ENCODE data around the gene SMARCC1.
"Not testable (repeated sequence)": the region's sequence is repeated elsewhere in the genome, so short reads cannot be mapped to it uniquely, and the experiment has no call there.

Gene SMARCC1

DNA sequence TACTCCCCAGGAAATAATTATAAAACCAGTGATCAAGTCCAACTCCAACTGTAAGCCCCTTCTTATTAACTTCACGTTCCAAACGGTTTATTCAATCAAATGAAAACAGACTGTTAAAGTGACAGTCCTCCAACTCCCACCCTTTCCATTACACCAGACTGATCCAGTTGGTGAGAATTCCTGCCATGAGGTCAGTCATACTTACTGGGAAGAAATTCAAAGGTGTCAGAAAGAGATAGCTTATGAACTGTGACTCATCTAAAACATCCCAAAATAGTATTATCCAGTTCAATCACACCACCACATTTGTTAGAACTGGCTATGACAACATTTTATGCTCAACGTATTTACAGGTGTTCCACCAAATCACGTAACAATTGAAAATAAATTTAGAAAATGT, 19.5 kb downstream of the SMARCC1 start:
- DNase-seq: no peak

DNA sequence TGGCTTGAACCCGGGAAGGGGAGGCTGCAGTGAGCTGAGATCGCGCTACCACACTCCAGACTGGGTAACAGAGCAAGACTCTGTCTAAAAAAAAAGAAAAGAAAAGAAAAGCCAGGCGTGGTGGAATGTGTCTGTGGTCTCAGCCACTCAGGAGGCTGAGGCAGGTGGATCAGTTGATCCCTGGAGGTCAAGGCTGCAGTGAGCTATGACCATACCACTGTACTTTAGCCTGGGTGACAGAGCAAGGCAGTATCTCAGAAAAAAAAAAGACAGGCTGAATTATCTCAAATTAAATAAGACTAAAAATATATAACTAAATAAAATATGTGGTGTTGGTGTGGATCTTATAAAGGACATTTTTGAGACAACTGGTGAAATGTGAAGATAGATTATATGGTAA, 20.6 kb downstream of the SMARCC1 start:
- DNase-seq: no peak

DNA sequence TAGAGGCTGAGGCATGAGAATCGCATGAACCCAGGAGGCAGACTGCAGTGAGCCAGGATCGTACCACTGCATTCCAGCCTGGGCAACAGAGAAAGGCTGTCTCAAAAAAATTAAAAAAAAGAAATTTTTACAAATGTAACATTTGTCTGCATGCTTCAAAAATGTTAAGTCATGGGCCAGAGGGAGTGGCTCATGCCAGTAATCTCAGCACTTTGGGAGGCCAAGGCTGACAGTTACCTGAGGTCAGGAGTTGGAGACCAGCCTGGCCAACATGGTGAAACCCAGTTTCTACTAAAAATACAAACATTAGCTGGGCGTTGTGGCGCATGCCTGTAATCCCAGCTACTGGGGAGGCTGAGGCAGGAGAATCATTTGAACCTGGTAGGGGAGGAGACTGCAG, 21.5 kb downstream of the SMARCC1 start:
- not testable (repeated sequence) for DNase-seq

DNA sequence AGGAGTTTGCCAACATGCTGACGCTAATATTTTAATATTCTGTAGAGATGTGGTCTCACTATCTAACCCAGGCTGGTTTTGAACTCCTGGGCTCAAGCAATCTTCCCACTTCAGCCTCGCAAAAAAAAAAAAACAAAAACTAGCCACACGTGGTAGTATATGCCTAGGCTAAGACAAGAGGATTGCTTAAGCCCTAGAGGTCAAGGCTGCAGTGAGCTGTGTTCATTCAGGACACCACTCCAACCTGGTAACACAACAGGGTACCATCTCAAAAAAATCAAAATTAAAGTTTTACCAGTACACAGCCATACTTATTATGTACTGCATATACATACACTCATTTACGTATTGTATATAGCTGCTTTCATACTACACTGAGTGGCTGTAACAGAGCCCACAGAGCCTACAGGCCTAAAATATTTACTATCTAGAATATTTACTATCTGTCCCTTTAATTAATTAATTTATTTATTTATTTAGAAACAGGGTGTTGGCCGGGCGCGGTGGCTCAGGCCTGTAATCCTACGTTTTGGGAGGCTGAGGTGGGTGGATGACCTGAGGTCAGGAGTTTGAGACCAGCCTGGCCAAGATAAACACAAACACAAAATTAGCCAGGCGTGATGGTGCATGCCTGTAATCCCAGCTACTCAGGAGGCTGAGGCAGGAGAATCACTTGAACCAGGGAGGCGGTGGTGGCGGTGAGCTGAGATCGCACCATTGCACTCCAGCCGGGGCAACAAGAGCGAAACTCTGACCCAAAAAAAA, 23.2 kb downstream of the SMARCC1 start:
- DNase-seq: no peak

DNA sequence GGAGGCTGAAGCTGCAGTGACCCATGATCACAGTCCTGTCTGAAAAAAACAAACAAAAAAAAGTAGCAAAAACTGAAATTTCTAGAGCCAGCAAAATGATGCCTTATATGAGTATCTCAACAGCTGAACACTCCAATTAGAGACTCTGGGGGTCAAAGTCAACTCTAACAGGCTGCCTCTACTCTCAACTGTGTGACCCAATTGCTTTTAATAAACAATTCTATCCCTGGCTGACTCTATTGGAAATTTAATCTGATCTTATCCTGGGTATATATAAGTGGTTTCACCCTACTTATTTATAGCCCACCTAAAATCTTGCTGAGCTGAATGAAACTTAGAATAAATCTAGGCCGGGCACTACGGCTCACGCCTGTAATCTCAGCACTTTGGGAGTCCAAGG, 29.0 kb downstream of the SMARCC1 start:
- no peak for DNase-seq

DNA sequence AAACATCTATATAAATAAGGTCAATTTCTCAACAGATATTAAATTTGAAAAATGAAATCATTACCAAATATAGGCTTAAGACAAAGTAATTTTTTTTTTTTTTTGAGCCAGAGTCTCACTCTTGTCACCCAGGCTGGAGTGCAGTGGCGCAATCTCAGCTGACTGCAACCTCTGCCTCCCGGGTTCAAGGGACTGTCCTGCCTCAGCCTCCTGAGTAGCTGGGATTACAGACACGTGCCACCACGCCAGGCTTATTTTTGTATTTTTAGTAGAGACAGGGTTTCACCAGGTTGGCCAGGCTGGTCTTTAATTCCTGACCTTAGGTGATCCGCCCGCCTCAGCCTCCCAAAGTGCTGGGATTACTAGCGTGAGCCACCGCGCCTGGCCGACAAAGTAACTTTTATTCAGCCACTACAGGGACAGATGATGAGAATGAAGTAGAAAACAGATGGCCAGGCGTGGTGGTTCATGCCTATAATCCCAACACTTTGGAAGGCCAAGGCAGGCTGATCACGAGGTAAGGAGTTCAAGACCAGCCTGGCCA, 30.8 kb downstream of the SMARCC1 start:
- not testable (repeated sequence) for DNase-seq

DNA sequence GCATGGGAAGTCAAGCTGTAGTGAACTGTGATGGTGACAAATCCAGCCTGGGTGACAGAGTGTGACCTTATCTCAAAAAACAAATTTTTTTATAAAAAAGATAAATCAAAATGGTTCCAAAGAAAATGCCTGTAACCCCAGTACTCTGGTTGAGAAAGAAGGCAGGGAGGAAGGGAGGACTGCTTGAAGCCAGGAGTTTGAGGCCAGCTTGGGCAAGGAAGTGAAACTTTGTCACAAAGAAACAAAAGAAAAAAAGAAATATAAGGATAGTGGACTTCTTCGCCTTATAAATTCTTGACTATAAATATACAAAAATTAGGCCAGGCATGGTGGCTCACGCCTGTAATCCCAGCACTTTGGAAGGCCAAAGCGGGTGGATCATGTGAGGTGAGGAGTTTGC, 34.1 kb downstream of the SMARCC1 start:
- no peak for DNase-seq

DNA sequence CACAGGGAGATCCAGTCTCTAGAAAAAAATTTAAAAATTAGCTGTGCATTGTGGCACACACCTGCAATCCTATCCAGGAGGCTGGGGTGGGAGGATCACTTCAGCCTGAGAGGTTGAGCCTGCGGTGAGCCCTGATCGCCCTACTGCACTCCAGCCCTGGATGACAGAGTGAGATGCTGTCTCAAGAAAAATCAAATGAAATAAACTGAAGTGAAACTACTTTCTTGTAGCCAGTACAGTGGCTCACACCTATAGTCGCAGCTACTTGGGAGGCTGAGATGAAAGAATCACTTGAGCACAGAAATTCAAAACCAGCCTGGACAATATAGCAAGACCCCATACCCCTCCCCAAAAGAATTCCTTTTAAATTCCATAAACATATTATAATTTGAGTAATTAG, 35.4 kb downstream of the SMARCC1 start:
- no peak for DNase-seq

DNA sequence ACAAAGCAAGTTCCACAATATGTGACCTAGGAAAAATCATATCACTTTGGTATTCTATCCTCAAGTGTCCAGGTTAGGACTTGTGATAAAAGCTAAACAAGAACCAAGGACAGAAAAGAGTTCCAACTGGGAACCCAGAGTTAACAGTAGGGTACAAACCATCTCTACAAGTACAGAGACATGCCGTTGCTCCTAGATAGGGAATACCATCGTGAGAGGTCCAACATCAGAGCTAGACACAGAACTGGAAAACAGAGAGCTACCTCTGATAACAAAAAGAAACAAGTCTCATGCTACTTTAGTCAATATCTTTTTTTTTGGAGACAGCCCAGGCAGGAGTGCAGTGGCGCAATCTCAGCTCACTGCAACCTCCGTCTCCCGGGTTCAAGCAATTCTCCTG, 37.8 kb downstream of the SMARCC1 start:
- DNase-seq: no peak

DNA sequence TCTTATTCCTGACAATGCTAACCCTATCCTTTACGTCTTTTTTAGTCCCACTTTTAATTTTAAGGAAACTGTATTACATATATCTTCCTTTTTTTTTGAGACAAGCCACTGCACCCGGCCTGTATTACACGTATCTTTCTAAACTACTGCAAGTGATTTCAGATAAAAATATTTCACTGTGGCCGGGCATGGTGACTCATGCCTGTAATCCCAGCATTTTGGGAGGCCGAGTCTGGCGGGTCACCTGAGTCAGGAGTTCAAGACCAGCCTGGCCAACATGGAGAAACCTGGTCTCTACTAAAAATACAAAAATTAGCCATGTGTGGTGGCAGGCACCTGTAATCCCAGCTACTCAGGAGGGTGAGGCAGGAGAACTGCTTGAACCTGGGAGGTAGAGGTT, 38.3 kb downstream of the SMARCC1 start:
- DNase-seq: not testable (repeated sequence)

DNA sequence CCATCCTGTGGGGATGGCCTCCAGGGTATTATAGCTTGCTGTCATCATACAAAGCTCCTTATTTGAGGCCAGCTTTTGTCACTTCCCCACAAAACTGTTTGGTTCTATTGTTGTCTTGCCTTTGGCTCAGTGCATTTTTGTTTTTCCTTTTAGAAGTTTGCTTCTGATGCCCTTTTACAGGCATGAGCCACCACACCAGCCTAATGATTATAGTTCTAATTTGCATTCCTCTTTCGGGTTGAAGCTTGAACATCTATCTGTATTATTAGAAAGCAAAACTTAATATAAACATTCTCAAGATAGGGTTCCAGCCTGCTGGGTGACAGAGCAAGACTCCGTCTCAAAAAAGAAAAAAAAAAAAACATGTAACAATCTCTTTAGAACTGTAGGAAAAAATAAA, 39.8 kb downstream of the SMARCC1 start:
- no peak for DNase-seq

DNA sequence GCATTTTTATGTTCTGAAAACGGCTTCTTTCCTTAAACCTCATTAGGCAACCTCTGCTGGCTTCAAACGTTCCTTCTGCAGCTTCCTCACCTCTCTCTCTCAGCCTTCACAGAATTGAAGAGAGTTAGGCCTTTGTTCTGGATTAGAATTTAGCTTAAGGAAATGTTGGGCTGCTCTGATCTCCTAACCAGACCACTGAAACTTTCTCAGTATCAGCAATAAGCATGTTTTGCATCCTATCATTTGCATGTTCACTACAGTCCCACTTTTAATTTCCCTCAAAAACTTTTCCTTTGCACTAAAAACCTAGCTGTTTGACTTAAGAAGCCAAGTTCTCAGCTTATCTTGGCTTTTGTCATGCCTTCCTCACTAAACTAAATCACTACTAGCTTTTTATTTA, 49.5 kb downstream of the SMARCC1 start:
- DNase-seq: no peak

DNA sequence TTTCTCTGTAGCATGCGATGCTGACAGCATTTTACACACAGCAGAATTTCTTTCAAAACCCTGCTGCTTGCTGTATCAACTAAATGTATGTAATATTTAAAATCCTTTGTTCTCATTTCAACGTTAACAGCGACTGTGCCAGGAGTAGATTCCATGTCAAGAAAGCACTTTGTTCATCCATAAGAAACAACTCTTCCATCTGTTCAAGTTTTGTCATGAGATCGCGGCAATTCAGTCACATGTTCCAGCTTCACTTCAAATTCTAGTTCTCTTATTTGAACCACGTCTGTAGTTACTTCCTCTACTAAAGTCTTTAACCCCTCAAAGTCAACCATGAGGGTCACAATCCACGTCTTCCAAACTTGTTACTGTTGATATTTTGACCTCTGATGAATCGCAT, 50.6 kb downstream of the SMARCC1 start:
- no peak for DNase-seq

DNA sequence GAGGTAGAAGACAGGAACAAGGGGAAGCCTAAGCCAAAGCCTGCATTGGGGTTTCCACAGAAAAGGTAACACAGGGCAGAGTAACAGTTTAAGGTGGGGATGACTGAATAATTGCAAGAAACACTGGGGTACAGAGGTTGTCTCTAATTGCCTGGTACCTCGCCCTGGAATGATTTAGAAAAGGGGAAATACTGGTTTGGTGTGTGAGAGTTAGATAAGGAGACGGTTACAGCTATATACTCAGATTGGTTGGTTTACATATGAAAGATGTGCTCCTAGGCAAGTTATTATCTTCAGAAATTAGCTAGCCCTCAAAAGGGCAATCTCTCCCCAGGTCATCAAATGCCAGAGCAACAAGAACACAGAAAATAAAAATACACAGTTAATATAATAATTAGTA, 58.8 kb downstream of the SMARCC1 start:
- DNase-seq: no peak

DNA sequence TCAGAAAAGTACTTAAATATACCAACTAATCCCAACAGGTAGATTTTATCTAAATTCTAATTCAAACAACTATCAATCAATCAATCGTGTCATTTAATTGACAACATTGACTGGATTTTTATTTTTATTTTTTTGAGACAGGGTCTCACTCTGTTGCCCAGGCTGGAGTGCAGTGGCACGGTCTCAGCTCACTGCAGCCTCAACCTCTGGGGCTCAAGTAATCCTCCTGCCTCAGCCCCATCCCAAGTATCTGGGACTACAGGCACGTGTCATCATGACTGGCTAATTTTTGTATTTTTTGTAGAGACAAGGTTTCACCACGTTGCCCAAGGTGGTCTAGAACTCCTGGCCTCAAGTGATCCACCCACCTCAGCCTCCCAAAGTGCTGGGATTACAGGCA, 64.2 kb downstream of the SMARCC1 start:
- DNase-seq: not testable (repeated sequence)

DNA sequence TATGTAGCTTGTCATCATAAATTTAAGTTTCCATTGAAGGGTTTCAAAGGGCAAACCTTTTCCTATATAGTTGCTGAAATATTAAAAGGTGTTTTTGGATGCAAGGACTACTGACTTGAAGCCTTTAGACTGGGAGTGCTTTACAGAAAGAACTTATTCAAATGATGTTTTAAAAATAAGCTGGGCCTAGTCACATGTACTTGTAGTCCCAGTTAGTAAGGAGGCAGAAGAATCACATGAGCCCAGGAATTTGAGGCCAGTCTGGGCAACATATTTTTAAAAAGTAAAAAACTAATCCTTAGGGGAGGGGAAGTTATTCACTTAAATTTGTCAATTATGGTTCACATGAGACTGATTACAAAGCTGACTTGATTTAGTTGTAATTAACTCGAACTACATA, 65.0 kb downstream of the SMARCC1 start:
- no peak for DNase-seq

DNA sequence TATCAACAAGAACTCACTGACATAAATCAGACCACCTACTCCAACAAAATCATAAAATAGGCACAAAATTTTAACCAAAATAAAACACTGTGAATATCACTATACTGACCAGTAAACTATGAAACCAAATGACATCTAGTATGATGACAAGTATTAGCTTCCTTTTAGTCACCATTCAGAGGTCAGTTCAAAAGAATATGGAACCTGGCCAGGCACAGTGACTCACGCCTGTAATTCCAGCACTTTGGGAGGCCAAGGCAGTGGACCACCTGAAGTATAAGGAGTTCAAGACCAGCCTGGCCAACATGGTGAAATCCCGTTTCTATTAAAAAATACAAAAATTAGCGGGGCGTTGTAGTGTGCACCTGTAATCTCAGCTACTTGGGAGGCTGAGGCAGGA, 65.8 kb downstream of the SMARCC1 start:
- no peak for DNase-seq

DNA sequence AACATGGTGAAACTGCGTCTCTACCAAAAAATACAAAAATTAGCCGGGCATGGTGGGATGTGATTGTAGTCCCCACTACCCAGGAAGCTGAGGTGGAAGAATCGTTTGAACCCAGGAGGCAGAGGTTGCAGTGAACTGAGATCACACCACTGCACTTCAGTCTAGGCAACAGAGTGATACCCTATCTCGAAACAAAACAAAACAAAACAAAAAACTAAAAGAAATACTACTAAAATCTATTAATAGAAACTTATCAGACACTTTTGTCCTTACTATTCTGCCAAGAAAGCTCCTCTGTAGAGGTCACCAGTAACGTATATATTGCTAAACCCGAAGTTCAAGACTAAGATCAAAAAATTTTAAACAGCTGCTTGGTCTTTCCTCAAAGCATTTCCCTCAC, 67.1 kb downstream of the SMARCC1 start:
- DNase-seq: no peak

DNA sequence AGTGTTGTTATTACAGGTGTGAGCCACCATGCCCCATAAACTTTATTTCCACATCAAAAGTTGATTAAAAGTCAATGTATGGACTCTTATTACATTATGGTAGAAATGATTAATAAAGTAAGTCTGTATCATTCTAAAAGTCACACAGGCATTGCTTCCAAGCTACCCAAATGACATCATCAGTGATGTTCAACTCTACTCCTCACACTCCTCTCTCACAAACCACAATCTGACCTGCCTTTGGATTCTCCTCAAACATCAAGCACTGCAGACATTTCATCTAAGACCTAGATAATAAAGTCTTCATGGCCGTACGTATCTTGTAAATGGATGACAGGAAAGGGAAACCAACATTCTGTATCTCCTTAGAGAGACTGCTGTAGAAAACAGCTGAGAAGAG, 68.0 kb downstream of the SMARCC1 start:
- no peak for DNase-seq

DNA sequence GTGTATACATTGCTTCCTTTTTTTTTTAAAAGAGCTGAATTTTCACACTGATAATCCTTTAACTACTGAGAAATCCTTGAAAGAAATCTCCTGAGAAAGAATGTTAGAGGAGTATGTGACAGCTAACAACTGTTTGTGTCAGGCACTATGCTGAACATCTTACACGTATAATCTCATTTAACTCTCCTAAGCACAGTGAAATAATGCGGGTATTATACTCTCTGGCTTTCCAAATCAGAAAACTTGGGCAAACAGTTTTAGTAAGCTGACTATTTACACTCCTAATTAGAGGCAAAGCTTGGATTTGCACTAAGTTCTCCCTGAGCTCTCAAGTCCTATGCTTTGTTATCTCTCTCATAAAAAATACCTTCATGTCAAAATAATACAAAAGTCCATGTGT, 69.3 kb downstream of the SMARCC1 start:
- no peak for DNase-seq

DNA sequence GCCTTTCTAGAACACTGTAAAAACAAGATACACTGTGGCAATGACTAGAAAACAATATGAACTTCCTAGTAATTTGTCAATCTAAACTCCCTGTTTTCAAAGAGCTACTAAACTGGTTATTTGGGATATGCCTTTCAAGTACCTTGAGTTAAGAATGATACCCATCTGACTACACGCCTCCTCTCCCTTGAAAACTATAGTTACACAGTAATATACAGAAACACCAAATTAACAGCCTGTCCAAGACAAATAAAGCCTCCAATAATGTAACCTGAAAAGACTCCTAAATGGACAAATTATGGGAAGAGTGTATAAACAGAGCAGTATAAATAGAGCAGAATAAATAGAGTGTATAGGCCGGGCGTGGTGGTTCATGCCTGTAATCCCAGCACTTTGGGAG, 70.1 kb downstream of the SMARCC1 start:
- DNase-seq: no peak

DNA sequence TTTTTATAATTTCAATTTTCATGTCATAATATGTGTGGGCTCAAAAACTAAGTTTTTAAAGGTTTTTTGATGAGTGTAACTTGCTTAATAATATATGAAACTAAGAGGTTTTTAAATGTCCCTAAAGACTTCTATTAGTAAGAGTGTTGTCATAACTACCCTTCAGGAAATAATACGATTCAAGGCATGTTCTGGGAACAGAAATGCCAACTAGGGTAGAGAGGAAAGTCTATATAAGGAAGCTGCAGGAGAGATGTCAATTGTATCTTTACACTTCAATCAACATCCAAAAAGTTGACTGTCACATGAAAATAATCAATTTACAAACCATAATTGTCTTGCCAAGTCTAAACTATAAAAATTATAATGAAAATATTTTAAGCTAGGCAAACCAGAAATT, 76.3 kb downstream of the SMARCC1 start:
- no peak for DNase-seq

DNA sequence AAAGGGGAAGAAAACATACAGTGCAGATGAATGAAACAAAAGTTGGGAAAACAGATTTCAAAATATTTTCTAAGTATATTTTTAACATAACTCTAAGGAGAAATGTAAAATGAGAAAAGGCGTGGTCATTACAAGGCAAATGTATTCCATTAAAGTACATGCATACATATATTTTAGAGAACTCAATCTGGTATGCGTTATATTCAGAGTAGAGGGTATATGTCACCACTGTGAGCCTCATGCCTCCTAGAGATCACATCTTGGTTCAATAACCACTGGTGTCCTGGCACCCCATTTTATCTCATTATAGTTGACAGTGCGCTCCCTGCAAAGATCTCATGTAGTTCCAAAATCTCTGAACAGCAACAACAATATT, 77.5 kb downstream of the SMARCC1 start:
- DNase-seq: no peak

DNA sequence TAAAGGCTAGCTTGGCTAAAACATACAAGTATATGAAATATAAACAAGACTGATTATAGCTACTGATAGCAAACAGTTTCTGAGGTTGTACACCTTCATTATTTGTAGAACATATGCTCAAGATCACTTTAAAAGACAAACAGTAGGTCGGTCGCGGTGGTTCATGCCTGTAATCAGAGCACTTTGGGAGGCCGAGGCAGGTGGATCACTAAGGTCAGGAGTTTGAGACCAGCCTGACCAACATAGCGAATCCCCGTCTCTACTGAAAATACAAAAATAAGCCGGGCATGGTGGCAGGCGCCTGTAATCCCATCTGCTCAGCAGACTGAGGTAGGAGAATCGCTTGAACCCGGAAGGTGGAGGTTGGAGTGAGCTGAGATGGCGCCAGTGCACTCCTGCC, 80.3 kb downstream of the SMARCC1 start:
- DNase-seq: no peak

DNA sequence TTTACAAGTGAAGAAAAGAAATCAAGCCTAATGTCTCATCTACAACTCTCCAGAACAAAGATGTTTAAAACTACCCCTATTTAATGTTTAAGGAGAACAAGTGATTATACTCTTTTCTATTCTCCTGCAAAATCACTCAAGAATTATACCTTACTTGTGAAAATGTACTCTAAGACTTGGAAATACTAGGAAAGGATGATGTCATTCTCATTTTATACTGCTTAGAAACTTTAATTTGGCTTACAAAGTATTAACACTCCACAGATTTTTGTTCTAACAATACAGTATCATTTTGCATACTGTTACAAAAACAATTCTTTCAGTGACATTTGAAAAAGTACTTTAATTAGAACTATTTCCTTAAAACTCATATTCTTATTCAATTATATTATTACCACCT, 89.5 kb downstream of the SMARCC1 start:
- no peak for DNase-seq
